Fibroblast of gingiva (primary cell): Measurements from ENCODE around the gene CTSL.

Experiments
- DNase-seq: peaks from one replicate; pipeline ENCODE4 v3.0.0-alpha.2; 2011; ENCODE audit warnings: low read depth

CTSL gene

DNA sequence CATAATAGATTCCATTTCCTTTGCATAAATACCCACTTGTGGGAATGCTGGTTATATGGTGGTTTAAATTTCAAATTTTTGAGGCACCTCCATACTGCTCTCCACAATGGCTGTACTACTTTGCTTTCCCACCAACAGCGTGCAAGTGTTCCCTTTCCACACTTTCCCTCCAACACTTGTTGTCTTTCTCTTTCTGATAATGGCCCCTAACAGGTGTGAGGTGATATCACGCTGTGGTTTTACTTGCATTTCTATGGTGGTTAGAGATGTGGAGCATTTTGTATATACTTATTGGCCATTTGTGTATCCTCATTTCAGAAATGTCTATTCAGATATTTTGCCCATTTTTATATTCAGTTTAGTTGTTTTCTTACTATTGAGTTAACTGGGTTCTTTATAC is 34.6 kb downstream of the CTSL start:
- no peak for DNase-seq

DNA sequence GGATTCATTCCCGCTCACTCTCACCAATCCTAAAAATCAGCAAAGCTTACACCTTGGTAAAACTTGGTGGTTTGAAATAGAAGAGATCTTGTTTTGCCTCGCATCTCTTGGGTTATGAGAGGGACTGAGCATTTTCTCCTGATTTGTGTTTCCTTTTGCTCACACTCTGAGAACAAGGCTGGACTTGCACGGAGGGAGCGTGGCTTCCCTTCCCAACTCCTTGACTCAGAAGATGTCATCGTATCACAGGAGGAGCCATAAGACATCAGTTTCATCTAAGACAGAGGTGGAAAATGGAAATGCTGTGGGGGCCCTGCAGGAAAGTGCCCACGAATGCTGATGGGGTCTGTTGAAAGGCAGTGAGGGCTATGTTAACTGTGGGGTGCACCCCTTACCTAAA is 37.4 kb downstream of the CTSL start:
- DNase-seq = no peak

GRCh38 chr9:87765521-87765920 is 39.6 kb downstream of the CTSL start:
- DNase-seq = no peak

GRCh38 chr9:87766697-87767096 is 40.8 kb downstream of the CTSL start:
- no peak for DNase-seq

DNA sequence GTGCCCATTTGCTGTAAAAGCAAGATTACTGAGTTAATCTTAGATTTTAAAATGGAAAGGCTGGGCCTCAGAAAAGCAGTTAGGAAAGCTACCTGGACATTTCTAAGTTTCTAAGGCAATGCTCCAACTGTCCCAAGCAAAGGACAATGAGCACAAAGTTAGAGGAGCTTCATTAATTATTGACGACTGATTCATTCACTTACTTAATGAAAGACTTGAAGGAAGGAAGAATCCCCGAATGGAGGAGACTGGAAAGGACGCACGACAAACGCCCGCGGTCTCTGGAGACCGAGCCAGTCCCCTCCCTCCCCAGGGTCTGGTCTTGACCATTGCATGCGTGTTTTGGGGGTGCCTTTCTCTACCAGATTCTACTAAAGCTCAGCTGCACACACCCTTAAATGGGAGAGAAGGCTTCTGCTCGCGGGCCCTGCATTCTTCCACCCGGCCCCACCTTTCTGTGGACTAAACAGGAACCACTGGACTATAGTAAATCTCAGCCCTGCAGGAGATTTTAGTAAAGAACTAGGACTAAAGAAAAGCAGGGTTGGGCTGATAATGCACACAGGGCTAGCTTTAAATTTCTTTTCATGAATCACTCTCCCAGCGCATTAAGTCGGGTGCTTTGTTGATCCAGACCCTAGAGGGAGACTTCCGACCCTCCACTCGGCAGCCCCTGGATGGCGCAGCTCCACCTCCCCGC is 44.8 kb downstream of the CTSL start:
- no peak for DNase-seq

DNA sequence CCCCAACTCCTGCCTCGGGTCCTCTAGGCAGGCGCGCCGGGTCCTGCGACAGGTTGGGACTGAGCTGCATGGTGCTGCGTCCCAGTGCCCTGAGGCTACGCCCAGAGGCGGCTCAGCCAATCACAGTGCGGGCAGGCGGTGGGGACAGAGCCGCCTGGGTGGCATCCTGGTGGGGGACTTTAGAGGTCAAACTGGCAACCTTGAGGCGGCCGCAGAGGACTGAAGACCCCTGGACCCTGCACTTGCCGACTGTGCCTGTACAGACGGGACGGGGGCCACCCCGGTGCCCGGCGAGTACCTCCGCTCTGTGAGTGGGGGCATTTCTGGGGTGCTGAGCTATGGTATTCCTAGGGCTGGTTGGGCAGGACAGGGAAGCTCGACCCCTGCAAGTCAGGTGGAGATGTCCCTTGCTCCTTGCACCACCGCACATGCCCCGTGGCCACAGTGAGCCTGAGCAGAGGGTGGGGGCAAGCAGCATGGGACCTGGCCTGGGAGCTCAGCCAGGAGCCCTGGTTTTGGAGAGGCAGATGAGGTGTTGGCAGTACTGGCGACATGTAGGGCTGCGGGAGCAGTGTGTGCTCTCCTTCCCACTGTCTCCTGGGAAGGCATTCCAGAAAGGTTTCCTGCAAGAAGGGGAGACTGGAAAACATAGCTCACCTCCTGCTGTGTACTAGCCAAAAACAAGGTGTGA is 45.5 kb downstream of the CTSL start:
- no peak for DNase-seq

DNA sequence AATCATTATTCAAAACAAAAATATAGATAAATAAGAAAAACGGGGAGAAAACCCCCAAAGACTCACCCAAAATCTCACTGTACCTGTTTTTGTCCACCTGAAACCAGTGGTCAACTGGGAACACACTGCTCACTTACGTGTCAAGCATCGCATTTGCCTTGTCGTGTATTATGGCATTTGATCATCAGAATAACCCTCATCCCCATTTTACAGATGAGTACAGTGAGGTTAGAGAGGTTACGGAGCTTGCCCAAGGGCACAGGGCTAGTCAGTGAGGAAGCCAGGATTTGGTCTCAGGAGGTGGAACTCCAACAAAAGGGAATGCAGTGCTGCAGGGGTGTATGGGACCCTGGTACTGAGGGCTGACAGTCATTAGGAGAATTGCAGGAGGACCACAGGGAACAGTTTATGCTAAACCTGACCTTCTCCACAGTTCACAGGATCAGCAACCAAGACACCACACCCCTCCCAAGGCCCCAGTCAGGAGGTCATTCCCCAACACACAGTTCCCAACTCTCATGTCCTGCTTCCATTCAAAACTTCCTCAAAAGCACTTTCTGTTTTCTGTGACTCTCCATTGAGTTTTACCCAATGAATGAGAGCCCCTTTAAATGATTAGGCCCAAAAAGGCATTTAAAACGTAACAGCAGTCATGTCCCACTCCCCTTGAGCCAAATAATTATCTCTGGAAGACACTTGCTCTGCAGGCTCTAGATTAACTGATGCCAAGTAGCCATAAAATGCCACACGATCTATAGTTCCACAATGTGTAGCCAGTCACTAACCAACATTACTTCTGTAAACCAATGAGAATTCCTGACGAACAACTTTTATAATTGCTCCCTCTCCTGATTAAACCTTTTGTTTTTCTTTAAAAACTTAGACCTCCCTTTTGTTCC is 50.8 kb downstream of the CTSL start:
- no peak for DNase-seq

GRCh38 chr9:87778996-87779395 is 53.1 kb downstream of the CTSL start:
- no peak for DNase-seq
